RPMI8226 (cell line): Measurements from ENCODE around the gene CHMP4B.
A peak's percentile ranks its signal among the peaks of the same experiment; 100 is the strongest.

Experiments used
- DNase-seq: peaks from one replicate; pipeline ENCODE4 v3.0.0-alpha.2; 2015

CHMP4B gene

DNA sequence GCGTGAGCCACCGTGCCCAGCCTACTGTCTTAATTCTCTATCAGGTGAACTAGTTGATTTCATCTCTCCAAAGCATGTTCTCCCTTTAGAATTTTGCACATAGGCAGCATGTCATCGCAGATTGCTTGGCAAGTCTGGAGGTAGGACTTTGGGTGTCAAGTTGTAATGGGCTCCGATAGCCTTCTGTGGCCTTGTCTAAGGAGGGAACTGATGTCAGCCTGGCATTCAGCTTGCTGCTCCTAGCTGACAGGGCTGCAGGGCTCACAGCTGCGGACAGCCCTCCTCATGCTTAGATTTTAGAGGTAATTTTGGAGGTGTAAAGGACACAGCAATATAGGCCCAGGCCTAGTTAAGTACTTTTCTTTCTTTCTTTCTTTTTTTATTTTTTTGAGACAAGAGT is 11.3 kb downstream of the CHMP4B start:
- no peak for DNase-seq

DNA sequence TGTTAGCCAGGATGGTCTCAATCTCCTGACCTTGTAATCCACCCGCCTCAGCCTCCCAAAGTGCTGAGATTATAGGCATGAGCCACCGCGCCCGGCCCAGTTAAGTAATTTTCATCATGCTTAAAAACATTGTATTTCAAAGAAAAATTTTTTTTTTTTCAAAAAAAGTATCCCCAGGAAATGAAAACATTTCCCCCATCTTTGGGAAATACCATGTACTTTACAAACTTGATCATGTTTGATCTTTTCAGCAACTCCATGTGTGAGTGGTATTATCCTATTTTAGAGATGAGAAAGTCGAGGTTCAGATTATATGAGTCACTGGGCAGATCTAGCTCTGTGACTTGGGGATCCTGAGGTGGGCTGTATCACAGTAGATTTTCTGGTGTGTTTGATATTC is 11.8 kb downstream of the CHMP4B start:
- no peak for DNase-seq

- DNase-seq, result no peak
Measured at GRCh38 chr20:33824852-33825251, 13.7 kb downstream of the CHMP4B start.

GRCh38 chr20:33825340-33826269 is 14.5 kb downstream of the CHMP4B start:
- DNase-seq, result no peak

DNA sequence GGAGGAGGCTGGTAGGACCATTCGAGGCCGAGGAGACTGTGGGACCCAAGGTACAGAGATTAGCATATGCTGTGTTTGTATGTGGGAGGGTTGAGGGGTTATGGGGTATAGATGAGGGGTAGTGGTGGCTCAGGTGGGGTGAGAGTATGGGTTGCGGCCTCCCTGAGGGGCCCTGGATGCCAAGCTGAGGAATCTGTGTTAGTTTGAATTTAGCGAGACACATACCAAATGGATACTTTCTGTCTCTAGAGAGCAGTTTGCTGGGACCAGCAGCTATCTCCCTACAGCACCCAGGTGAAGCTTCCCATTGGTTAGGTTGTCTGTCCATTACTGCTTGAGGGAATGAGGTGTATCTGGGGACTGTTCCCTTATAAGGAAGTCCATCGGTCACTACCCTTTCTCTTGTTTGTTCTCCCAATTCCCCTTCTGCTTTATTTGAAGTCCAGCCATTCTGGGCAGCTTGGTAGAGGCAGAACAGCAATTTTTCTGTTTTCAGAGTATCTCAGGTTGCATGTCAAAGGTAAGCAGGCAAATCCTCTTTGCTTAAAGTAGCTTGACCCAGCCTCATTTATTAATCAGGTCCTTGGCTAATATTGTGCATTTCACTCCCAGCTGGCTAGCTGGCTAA is 15.2 kb downstream of the CHMP4B start:
- DNase-seq, result no peak

- DNase-seq, result no peak
Measured at GRCh38 chr20:33827109-33827508, 16.0 kb downstream of the CHMP4B start.

DNA sequence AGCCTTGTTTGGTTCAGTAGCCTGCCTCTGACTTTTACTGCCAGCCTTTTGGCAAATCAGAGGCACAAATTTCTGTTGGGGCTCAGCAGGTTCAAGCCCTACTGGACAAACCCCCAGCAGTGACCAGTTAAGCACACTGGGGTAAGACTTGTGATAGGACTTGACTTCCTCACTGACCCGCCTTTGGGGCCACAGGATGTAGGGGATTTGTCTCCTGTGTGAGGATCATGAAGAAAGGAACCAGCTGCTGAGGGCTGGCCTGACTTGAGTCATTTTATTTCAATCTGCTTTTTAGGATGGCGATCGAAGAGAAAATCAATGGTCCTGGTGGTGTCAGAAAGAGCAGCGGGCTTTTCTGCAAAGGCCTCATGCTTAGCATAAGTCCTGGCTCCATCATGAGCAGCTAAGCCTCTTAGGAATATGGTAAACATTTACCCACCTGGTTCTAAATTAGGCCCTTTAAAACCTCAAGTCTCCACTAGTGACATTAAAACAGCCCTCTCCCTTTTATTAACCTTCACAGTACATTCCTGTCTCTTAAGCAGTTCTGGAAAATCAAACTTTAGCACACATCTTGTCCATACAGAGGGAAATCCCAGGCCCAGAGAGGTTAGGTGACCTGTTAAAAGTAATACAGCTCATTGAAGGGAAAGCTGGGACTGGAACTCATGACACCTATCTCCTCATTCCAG is 16.6 kb downstream of the CHMP4B start:
- no peak for DNase-seq

GRCh38 chr20:33828326-33828844 is 17.2 kb downstream of the CHMP4B start:
- DNase-seq, result no peak

GRCh38 chr20:33828967-33829560 is 17.9 kb downstream of the CHMP4B start:
- no peak for DNase-seq

- no peak for DNase-seq
Measured at GRCh38 chr20:33829636-33830035, 18.5 kb downstream of the CHMP4B start.

DNA sequence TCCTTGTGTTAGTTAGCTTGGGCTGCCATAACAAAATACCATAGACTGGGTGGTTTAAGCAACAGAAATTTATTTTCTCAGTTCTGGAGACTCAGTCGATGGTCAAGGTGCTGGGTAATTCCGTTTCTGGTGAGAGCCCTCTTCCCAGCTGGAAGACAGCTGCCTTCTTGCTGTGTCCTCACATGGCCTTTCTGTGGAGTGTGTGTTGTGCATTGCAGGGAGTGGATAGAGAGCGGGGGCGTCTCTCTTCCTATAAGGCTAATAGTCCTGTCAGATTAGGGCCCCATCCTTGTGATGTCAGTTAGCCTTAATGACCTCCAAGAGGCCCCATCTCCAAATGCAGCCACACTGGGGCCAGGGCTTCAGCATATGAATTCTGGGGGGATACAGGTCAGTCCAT is 19.2 kb downstream of the CHMP4B start:
- DNase-seq, result no peak

- DNase-seq, result no peak
Measured at GRCh38 chr20:33832103-33832804, 21.1 kb downstream of the CHMP4B start.

DNA sequence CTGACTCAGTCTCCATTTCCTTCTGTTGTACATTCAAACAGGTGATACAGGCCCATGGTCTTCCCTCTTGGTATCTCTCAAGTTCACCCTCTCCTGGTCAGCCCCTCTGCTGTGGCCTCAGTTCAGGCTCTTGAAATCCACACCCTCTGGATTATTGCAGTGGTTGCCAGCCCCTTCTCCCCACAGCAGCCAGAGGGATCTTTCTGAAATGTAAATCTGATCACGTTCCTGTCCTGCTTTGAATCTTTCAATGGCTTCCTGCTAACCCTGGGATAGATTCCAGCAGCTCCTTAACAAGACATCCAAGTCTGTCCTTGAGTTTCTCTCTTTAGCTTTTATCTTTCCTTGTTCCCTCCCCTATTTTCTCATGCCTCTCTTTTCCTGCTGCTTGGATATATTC is 22.2 kb downstream of the CHMP4B start:
- no peak for DNase-seq

- DNase-seq, result no peak
Measured at GRCh38 chr20:33835615-33836172, 24.5 kb downstream of the CHMP4B start.

GRCh38 chr20:33836277-33836676 is 25.1 kb downstream of the CHMP4B start:
- no peak for DNase-seq

DNA sequence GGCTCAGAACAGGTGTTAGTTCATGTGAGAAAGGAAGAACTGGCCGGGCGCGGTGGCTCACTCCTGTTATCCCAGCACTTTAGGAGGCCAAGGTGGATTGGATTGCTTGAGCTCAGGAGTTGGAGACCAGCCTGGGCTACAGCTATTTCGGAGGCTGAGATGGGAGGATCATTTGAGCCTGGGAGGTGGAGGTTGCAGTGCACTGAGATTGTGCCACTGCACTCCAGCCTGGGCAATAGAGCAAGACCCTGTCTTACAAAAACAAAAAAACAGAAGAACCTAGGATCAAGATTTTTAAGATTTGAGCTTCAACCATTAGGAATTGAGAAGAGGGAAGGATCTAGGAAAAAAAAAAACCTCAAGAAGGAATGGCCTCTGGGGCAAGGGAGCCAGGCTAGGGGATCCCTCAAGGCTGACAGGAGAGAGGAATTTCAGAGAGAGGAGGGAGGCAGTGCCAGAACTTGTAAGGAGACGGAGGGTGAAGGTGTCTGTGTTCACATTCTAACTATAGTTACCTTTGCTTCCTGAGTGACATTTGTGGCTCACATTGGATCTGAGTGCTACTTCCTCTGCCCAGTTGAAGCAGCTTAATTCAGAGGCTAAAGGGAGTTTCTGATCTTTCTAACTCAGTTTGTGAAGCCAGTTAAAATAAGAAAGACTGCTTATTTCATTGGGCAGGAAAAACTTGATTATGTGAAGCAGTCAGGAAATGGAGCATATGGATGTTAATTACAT is 26.1 kb downstream of the CHMP4B start:
- DNase-seq, result no peak

GRCh38 chr20:33838035-33838864 is 27.1 kb downstream of the CHMP4B start:
- no peak for DNase-seq

- peak; percentile 31 for DNase-seq
Measured at GRCh38 chr20:33839591-33839990, 28.4 kb downstream of the CHMP4B start.

GRCh38 chr20:33840160-33840559 is 29.0 kb downstream of the CHMP4B start:
- DNase-seq, result no peak

- no peak for DNase-seq
Measured at GRCh38 chr20:33840759-33841435, 29.7 kb downstream of the CHMP4B start.
